Embryonic facial prominence (tissue), 1 donor: Measurements from ENCODE around the gene WWP2.
A peak's percentile ranks its signal among the peaks of the same experiment; 100 is the strongest.

Source experiments
- DNase-seq: peaks from one replicate; pipeline ENCODE4 v3.0.0-alpha.2; 2016; ENCODE audit errors: extremely low spot score

The WWP2 gene

GRCh38 chr16:69859105-69859989, 97.2 kb downstream of the WWP2 start:
- no peak for DNase-seq

- no peak for DNase-seq
Measured at GRCh38 chr16:69860233-69861231, 98.4 kb downstream of the WWP2 start.

- DNase-seq: peak; percentile 16
Measured at GRCh38 chr16:69861292-69862030, 99.3 kb downstream of the WWP2 start.

GRCh38 chr16:69863401-69864281, 101.5 kb downstream of the WWP2 start:
- no peak for DNase-seq

GRCh38 chr16:69865701-69866100, 103.6 kb downstream of the WWP2 start:
- DNase-seq: no peak

GRCh38 chr16:69867784-69868560, 105.8 kb downstream of the WWP2 start:
- no peak for DNase-seq

GRCh38 chr16:69870761-69871160, 108.6 kb downstream of the WWP2 start:
- DNase-seq: no peak

GRCh38 chr16:69871708-69872107, 109.6 kb downstream of the WWP2 start:
- DNase-seq: no peak

GRCh38 chr16:69872888-69873287, 110.8 kb downstream of the WWP2 start:
- DNase-seq: no peak

- no peak for DNase-seq
Measured at GRCh38 chr16:69873783-69874182, 111.7 kb downstream of the WWP2 start.

GRCh38 chr16:69874271-69874670, 112.1 kb downstream of the WWP2 start:
- no peak for DNase-seq

GRCh38 chr16:69880640-69881133, 118.6 kb downstream of the WWP2 start:
- DNase-seq: no peak

- DNase-seq: no peak
Measured at GRCh38 chr16:69881141-69881540, 119.0 kb downstream of the WWP2 start.

- no peak for DNase-seq
Measured at GRCh38 chr16:69883744-69884143, 121.6 kb downstream of the WWP2 start.

- DNase-seq: no peak
Measured at GRCh38 chr16:69885722-69886121, 123.6 kb downstream of the WWP2 start.

- DNase-seq: no peak
Measured at GRCh38 chr16:69886726-69887125, 124.6 kb downstream of the WWP2 start.

GRCh38 chr16:69888005-69888590, 126.0 kb downstream of the WWP2 start:
- no peak for DNase-seq

GRCh38 chr16:69889295-69889964, 127.3 kb downstream of the WWP2 start:
- DNase-seq: no peak
